Inflammatory macrophage (primary cell): Measurements from ENCODE around the gene NR2F1.

ENCODE experiments used
- DNase-seq, 2 donors: peaks; one replicate each; pipeline ENCODE4 v3.0.0-alpha.2; 2020 to 2022

Gene NR2F1

GRCh38 chr5:93642526-93642925, 59.5 kb downstream of the NR2F1 start:
- DNase-seq, result no peak
